ENCODE measurements around the gene STARD8. TPM values are rescaled to one million over a fixed set of nuclear protein-coding genes. Genes with fewer than 3 reads are reported as not detected.

STARD8 gene
- total RNA-seq, 1 experiment from 2014 or later = 0.91 TPM

GRCh38 chrX:68719904-68720614 is 72.6 kb downstream of the STARD8 start:
- POLR2A ChIA-PET (ENCODE audit: unreplicated experiment) = no interaction called here
- Histone ChIP-seq H3K36me3 (ENCODE audit: low read depth, low read length) (no peaks in the 10 kb centered on the region), H3K27ac (ENCODE audit: low read length) (no peak overlapping the region), H3K9me3 (ENCODE audit: low read length) (no peaks in the 10 kb centered on the region), H4K20me1 (ENCODE audit: low read length) (no peaks in the 10 kb centered on the region), H3K79me2 (ENCODE audit: low read length) (no peaks in the 10 kb centered on the region), H3K27me3 (ENCODE audit: low read length) (no peaks in the 10 kb centered on the region), H3F3A (ENCODE audit: low read length, unreplicated experiment) (no peaks in the 10 kb centered on the region), H3K9me2 (replicated peaks; ENCODE audit: low read length) (no peaks in the 10 kb centered on the region), H3K4me2 (ENCODE audit: low read length) (no peak overlapping the region), H3K9ac (ENCODE audit: low read length) (no peak overlapping the region), H3K4me3 (ENCODE audit: low read length) (no peak overlapping the region), H2AFZ (ENCODE audit: low read length) (no peak overlapping the region), H3K4me1 (ENCODE audit: insufficient read depth, low read length) (no peaks in the 10 kb centered on the region)
- DNase-seq (peak; percentile 4), ATAC-seq (peak; percentile 60; the same call in 1 of the 2 replicates)
- TF ChIP-seq, protein P1, sequence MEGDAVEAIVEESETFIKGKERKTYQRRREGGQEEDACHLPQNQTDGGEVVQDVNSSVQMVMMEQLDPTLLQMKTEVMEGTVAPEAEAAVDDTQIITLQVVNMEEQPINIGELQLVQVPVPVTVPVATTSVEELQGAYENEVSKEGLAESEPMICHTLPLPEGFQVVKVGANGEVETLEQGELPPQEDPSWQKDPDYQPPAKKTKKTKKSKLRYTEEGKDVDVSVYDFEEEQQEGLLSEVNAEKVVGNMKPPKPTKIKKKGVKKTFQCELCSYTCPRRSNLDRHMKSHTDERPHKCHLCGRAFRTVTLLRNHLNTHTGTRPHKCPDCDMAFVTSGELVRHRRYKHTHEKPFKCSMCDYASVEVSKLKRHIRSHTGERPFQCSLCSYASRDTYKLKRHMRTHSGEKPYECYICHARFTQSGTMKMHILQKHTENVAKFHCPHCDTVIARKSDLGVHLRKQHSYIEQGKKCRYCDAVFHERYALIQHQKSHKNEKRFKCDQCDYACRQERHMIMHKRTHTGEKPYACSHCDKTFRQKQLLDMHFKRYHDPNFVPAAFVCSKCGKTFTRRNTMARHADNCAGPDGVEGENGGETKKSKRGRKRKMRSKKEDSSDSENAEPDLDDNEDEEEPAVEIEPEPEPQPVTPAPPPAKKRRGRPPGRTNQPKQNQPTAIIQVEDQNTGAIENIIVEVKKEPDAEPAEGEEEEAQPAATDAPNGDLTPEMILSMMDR (conservative IDR thresholded peaks at IDR 0.05; ENCODE audit: low read depth, low read length) = peak; percentile 39
- TF ChIP-seq EZH2 (IDR thresholded peaks at IDR 0.05; ENCODE audit: low read length, unreplicated experiment) = no peak
- no peak for TF ChIP-seq EZH2phosphoT487 (IDR thresholded peaks at IDR 0.05; ENCODE audit: borderline replicate concordance, low read length)
- CTCF ChIA-PET = interaction anchor here (0.7 kb wide), 1 partner anchor 9 kb away, joined by 3 read pairs; no protein-coding TSS in a partner anchor
- no TSS peak for BruUV-seq (replicated peaks)
- intact Hi-C loops (cut with micrococcal nuclease) = no loop called here

DNA sequence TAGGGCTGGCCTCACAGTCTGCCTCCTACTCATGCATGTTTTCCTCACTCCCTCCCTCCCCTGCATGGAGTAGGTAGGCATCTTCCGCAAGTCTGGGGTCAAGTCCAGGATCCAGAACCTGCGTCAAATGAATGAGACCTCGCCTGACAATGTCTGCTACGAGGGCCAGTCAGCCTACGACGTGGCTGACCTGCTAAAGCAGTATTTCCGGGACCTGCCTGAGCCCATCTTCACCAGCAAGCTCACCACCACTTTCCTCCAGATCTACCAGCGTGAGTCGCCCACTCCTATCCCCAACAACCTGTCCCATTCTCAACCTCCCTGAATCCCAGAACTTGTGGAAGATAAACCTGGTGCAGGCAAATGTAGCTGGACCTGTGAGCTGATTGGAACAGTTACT is 73.4 kb downstream of the STARD8 start:
- Histone ChIP-seq H3F3A (ENCODE audit: low read length, unreplicated experiment) (no peaks in the 10 kb centered on the region), H3K36me3 (ENCODE audit: low read depth, low read length) (no peaks in the 10 kb centered on the region), H2AFZ (ENCODE audit: low read length) (no peak overlapping the region), H3K4me3 (ENCODE audit: low read length) (no peak overlapping the region), H3K4me2 (ENCODE audit: low read length) (no peak overlapping the region), H3K9me2 (replicated peaks; ENCODE audit: low read length) (no peaks in the 10 kb centered on the region), H3K27ac (ENCODE audit: low read length) (no peak overlapping the region), H3K27me3 (ENCODE audit: low read length) (no peaks in the 10 kb centered on the region), H3K4me1 (ENCODE audit: insufficient read depth, low read length) (no peaks in the 10 kb centered on the region), H3K9ac (ENCODE audit: low read length) (no peak overlapping the region), H4K20me1 (ENCODE audit: low read length) (no peaks in the 10 kb centered on the region), H3K9me3 (ENCODE audit: low read length) (no peaks in the 10 kb centered on the region), H3K79me2 (ENCODE audit: low read length) (no peaks in the 10 kb centered on the region)
- BruUV-seq (replicated peaks) = no TSS peak
- ChIA-PET POLR2A (ENCODE audit: unreplicated experiment) (no interaction called here), CTCF (no interaction called here)
- no peak for TF ChIP-seq EZH2 (IDR thresholded peaks at IDR 0.05; ENCODE audit: low read length, unreplicated experiment)
- TF ChIP-seq, protein P1 (conservative IDR thresholded peaks at IDR 0.05; ENCODE audit: low read depth, low read length) = no peak
- no peak for TF ChIP-seq EZH2phosphoT487 (IDR thresholded peaks at IDR 0.05; ENCODE audit: borderline replicate concordance, low read length)
- intact Hi-C loops (cut with micrococcal nuclease) = no loop called here
- ATAC-seq (no peak), DNase-seq (no peak)

- no peaks in the 10 kb centered on the region for H3K79me2 ChIP-seq (ENCODE audit: low read length)
- no peaks in the 10 kb centered on the region for H3K4me1 ChIP-seq (ENCODE audit: insufficient read depth, low read length)
- H3K9ac ChIP-seq (ENCODE audit: low read length) = no peak overlapping the region
- H3K9me3 ChIP-seq (ENCODE audit: low read length) = no peaks in the 10 kb centered on the region
- H3K27ac ChIP-seq (ENCODE audit: low read length) = no peak overlapping the region
- BruUV-seq (replicated peaks) = no TSS peak
- no peaks in the 10 kb centered on the region for H4K20me1 ChIP-seq (ENCODE audit: low read length)
- no peak overlapping the region for H3K4me3 ChIP-seq (ENCODE audit: low read length)
- no peaks in the 10 kb centered on the region for H3K27me3 ChIP-seq (ENCODE audit: low read length)
- no peaks in the 10 kb centered on the region for H3K36me3 ChIP-seq (ENCODE audit: low read depth, low read length)
- DNase-seq (no peak), ATAC-seq (no peak)
- H2AFZ ChIP-seq (ENCODE audit: low read length) = no peak overlapping the region
- POLR2A ChIA-PET (ENCODE audit: unreplicated experiment) = no interaction called here
- TF ChIP-seq, protein P1 (conservative IDR thresholded peaks at IDR 0.05; ENCODE audit: low read depth, low read length) = no peak
- no peak for TF ChIP-seq EZH2phosphoT487 (IDR thresholded peaks at IDR 0.05; ENCODE audit: borderline replicate concordance, low read length)
- TF ChIP-seq EZH2 (IDR thresholded peaks at IDR 0.05; ENCODE audit: low read length, unreplicated experiment) = no peak
- H3K4me2 ChIP-seq (ENCODE audit: low read length) = no peak overlapping the region
- H3K9me2 ChIP-seq (replicated peaks; ENCODE audit: low read length) = no peaks in the 10 kb centered on the region
- intact Hi-C loops (cut with micrococcal nuclease) = no loop called here
- H3F3A ChIP-seq (ENCODE audit: low read length, unreplicated experiment) = no peaks in the 10 kb centered on the region
- CTCF ChIA-PET = no interaction called here
Observed at GRCh38 chrX:68721546-68721945, 74.1 kb downstream of the STARD8 start.

Measured in PC-3 (cell line).